Measurements from ENCODE around the gene KCNIP4. TPM values are rescaled to one million over a fixed set of nuclear protein-coding genes. Genes with fewer than 3 reads are reported as not detected.

KCNIP4 gene
- total RNA-seq, 1 donor from 2014 or later = 0.53 TPM

DNA sequence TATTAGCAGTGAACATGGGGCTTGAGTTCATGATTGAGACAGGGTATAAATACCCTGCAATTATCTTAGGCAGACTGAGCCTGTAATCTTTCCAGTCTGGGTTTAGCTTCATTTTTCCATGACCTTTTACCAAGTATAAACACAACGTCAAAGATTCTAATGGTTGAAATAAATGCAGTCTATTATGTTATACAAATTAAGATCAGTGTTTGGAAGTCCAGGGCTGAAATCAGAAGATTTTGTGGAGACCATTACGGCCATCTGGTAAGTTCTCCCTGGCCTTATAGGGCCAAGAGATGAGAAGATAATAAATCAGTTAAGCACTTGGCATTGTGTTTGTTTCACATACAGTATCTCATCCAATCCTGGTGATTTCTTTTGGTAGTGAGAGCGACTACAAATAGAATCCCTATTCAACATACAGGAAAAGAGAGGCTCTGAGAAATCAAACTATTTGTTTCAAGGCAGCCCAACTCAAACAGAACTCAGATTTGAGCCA is 822.5 kb downstream of the KCNIP4 start:
- no peak for FAIRE-seq
- no peak overlapping the region for H3K4me3 ChIP-seq (ENCODE audit: low read depth, low read length)
- no peak for DNase-seq (ENCODE audit: low read depth)
- no peak for TF ChIP-seq CTCF (IDR thresholded peaks at IDR 0.05; ENCODE audit: insufficient read depth, low read length, severe bottlenecking)
- no peaks in the 10 kb centered on the region for H3K27me3 ChIP-seq (ENCODE audit: control insufficient read depth, insufficient read depth, low read length)
- no peaks in the 10 kb centered on the region for H3K36me3 ChIP-seq (ENCODE audit: control insufficient read depth, insufficient read depth, low read length)

- no peaks in the 10 kb centered on the region for H3K27me3 ChIP-seq (ENCODE audit: control insufficient read depth, insufficient read depth, low read length)
- no peak for DNase-seq (ENCODE audit: low read depth)
- no peak for FAIRE-seq
- no peaks in the 10 kb centered on the region for H3K36me3 ChIP-seq (ENCODE audit: control insufficient read depth, insufficient read depth, low read length)
- no peak for TF ChIP-seq CTCF (IDR thresholded peaks at IDR 0.05; ENCODE audit: insufficient read depth, low read length, severe bottlenecking)
- H3K4me3 ChIP-seq (ENCODE audit: low read depth, low read length) = no peak overlapping the region
Measured at GRCh38 chr4:21118301-21118700, 830.3 kb downstream of the KCNIP4 start.

DNA sequence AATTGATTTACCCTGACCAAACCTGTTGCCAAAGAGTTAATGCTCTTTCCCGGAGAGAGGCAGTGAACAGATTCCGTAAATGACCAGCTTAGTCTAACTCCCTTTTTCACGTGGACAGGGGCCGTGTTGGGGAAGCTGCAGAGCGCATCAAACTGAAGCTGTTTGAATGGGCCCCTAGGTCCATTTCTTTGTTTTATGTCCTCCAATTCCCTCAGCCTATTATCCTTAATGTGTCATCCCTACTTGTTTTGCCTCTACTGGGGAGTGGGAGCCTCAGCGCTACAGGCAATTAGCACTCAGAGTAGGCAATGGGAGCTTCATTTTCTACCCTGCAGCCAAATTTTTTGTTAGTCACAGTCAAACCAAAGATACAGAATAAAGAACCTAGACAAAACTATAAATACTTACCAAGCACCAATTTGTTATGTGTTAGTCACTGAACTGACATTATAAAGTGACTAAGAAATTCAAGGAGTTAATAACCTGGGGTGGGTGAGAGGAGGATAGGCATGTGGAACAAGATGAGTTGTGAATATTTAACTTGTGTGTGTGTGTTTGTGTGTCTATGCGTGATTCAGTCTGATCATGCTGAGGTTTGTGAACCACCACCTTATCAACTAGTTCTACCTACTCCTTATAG is 830.9 kb downstream of the KCNIP4 start:
- no peak for TF ChIP-seq CTCF (IDR thresholded peaks at IDR 0.05; ENCODE audit: insufficient read depth, low read length, severe bottlenecking)
- Histone ChIP-seq H3K4me3 (ENCODE audit: low read depth, low read length) (no peak overlapping the region), H3K36me3 (ENCODE audit: control insufficient read depth, insufficient read depth, low read length) (no peaks in the 10 kb centered on the region), H3K27me3 (ENCODE audit: control insufficient read depth, insufficient read depth, low read length) (no peaks in the 10 kb centered on the region)
- DNase-seq (ENCODE audit: low read depth) (peak; percentile 0), FAIRE-seq (no peak)

GRCh38 chr4:21113496-21114223 is 834.9 kb downstream of the KCNIP4 start:
- no peak for TF ChIP-seq CTCF (IDR thresholded peaks at IDR 0.05; ENCODE audit: insufficient read depth, low read length, severe bottlenecking)
- DNase-seq (ENCODE audit: low read depth) (no peak), FAIRE-seq (no peak)
- H3K27me3 ChIP-seq (ENCODE audit: control insufficient read depth, insufficient read depth, low read length) = no peaks in the 10 kb centered on the region
- no peaks in the 10 kb centered on the region for H3K36me3 ChIP-seq (ENCODE audit: control insufficient read depth, insufficient read depth, low read length)
- H3K4me3 ChIP-seq (ENCODE audit: low read depth, low read length) = no peak overlapping the region

DNA sequence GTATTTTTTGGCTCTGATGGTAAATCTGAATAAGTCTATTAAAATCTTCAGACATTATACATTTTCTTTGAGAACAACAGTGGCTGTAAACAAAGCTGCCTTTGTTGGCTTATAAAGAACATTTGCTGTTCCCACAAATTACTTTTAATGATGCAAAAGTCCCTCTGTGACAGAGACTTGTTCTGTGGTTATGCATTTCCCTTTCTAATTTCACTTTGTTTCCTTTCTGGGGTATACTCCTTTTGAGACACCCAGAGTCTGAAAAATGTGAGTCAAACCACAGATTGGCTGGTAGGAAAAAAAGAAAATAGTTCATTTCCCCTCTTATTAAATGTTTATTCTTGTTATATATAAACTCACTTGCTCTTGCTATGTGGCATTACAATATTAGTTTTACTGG is 845.9 kb downstream of the KCNIP4 start:
- Histone ChIP-seq H3K36me3 (ENCODE audit: control insufficient read depth, insufficient read depth, low read length) (no peaks in the 10 kb centered on the region), H3K4me3 (ENCODE audit: low read depth, low read length) (no peak overlapping the region), H3K27me3 (ENCODE audit: control insufficient read depth, insufficient read depth, low read length) (no peaks in the 10 kb centered on the region)
- DNase-seq (ENCODE audit: low read depth) (no peak), FAIRE-seq (no peak)
- no peak for TF ChIP-seq CTCF (IDR thresholded peaks at IDR 0.05; ENCODE audit: insufficient read depth, low read length, severe bottlenecking)

All from bronchial epithelial cell (primary cell).